ENCODE data around the gene GREB1. TPM values are rescaled to one million over a fixed set of nuclear protein-coding genes. Genes with fewer than 3 reads are reported as not detected.

GREB1 gene
- total RNA-seq, 1 experiment from 2014 or later: 6.2 TPM

GRCh38 chr2:11508279-11508678 is 25.6 kb upstream of the GREB1 start:
- H3K27ac ChIP-seq (ENCODE audit: low read depth, low read length): no peak overlapping the region
- ATAC-seq (no peak), DNase-seq (ENCODE audit: low read depth, low spot score) (no peak)
- no peaks in the 10 kb centered on the region for H3K79me2 ChIP-seq (ENCODE audit: insufficient read depth, low read length)
- no peaks in the 10 kb centered on the region for H3K9me3 ChIP-seq (ENCODE audit: control insufficient read depth in 1 of 2, insufficient read depth in 1 of 2, low read depth in 1 of 2, low read length in 2 of 2)
- H3K36me3 ChIP-seq (ENCODE audit: control insufficient read depth in 1 of 2, insufficient read depth in 2 of 2, low read length in 2 of 2): no peaks in the 10 kb centered on the region
- H2AFZ ChIP-seq (ENCODE audit: low read depth, low read length, poor library complexity, severe bottlenecking): no peak overlapping the region
- no peaks in the 10 kb centered on the region for H3K27me3 ChIP-seq (ENCODE audit: insufficient read depth, low read length)
- ChIA-PET POLR2A (no interaction called here), RAD21 (ENCODE audit: low non-redundant PET in 1 of 2, low total read pairs in 2 of 2, uncharacterized antibody in 2 of 2, unreplicated experiment in 2 of 2) (no interaction called here), CTCF (no interaction called here)
- H3K4me1 ChIP-seq (ENCODE audit: control insufficient read depth in 1 of 2, insufficient read depth in 2 of 2, low read length in 2 of 2): peaks cover 7 to 16% of the 10 kb centered on the region in 2 experiments; a peak in 3 of 4 replicates
- TF ChIP-seq ELF1 (IDR thresholded peaks at IDR 0.05; ENCODE audit: borderline replicate concordance, low read depth) (no peak), ZBTB33 (IDR thresholded peaks at IDR 0.05; ENCODE audit: extremely low read depth, insufficient replicate concordance, low read length) (no peak), FOSL1 (IDR thresholded peaks at IDR 0.05; ENCODE audit: low read depth) (no peak), YY1 (IDR thresholded peaks at IDR 0.05; ENCODE audit: extremely low read depth, insufficient replicate concordance, low read depth, low read length) (no peak), ZFX (IDR thresholded peaks at IDR 0.05) (no peak), EZH2phosphoT487 (IDR thresholded peaks at IDR 0.05; ENCODE audit: borderline replicate concordance) (no peak), CBX3 (IDR thresholded peaks at IDR 0.05; ENCODE audit: low read depth) (no peak), TCF7L2 (IDR thresholded peaks at IDR 0.05; ENCODE audit: borderline replicate concordance, extremely low read depth, insufficient read depth, insufficient read length) (no peak), RAD21 (IDR thresholded peaks at IDR 0.05; ENCODE audit: low read depth) (no peak), SIN3A (IDR thresholded peaks at IDR 0.05; ENCODE audit: low read depth) (no peak), CTCF (IDR thresholded peaks at IDR 0.05 in 2 of 3, conservative IDR thresholded peaks at IDR 0.05 in 1 of 3; ENCODE audit: borderline replicate concordance in 1 of 3, insufficient read depth in 1 of 3, low read depth in 2 of 3, low read length in 2 of 3) (no peak), MAX (IDR thresholded peaks at IDR 0.05) (no peak), ATF3 (IDR thresholded peaks at IDR 0.05) (no peak), JUND (IDR thresholded peaks at IDR 0.05) (no peak), SP1 (IDR thresholded peaks at IDR 0.05; ENCODE audit: low read depth) (no peak)
- BruUV-seq (replicated peaks): no TSS peak
- no peaks in the 10 kb centered on the region for H3K9me2 ChIP-seq (ENCODE audit: insufficient read depth)
- H4K20me1 ChIP-seq (ENCODE audit: insufficient read depth): no peaks in the 10 kb centered on the region
- intact Hi-C loops (cut with micrococcal nuclease): no loop called here
- no peak overlapping the region for H3K4me2 ChIP-seq (ENCODE audit: low read length)
- H3K9ac ChIP-seq (ENCODE audit: low read length): no peak overlapping the region
- no peak overlapping the region for H3K4me3 ChIP-seq (replicated peaks in 1 of 2; ENCODE audit: low read depth in 1 of 2, low read length in 2 of 2)
